RWPE2 (cell line): ENCODE results near the gene HKDC1.

Source experiments
- ATAC-seq: fragments of 200-7000 bp; cut with Tn5 transposase; 3 replicates; pipeline ENCODE4 v1.9.1; 2021; ENCODE audit warnings: low read depth
- DNase-seq: peaks from one replicate; pipeline ENCODE4 v3.0.0-alpha.2; 2020; ENCODE audit warnings: low spot score
- H3K27ac ChIP-seq: fragments of 450-650 bp; 2 replicates; pipeline ENCODE4 v1.5.1; 2017; ENCODE audit warnings: mild to moderate bottlenecking; ENCODE audit not compliant: poor library complexity, severe bottlenecking
- H3K27me3 ChIP-seq: fragments of 250-450 bp; sonication (Bioruptor Pico); 2 replicates; pipeline ENCODE4 v1.5.1; 2021; ENCODE audit warnings: mild to moderate bottlenecking, moderate library complexity; ENCODE audit not compliant: insufficient read depth, poor library complexity, severe bottlenecking
- H3K36me3 ChIP-seq: fragments of 250-450 bp; sonication (Bioruptor Pico); 2 replicates; pipeline ENCODE4 v1.5.1; 2020; ENCODE audit warnings: low read depth, mild to moderate bottlenecking, moderate library complexity
- H3K4me1 ChIP-seq: fragments of 250-450 bp; sonication (Bioruptor Pico); 2 replicates; pipeline ENCODE4 v1.5.1; 2021; ENCODE audit warnings: mild to moderate bottlenecking, moderate library complexity; ENCODE audit not compliant: insufficient read depth, poor library complexity, severe bottlenecking
- H3K4me3 ChIP-seq: fragments of 250-450 bp; sonication (Bioruptor Pico); 2 replicates; pipeline ENCODE4 v1.5.1; 2021; ENCODE audit warnings: mild to moderate bottlenecking, moderate library complexity; ENCODE audit not compliant: severe bottlenecking
- H3K9me3 ChIP-seq: fragments of 250-450 bp; sonication (Bioruptor Pico); 2 replicates; pipeline ENCODE4 v1.5.1; 2021; ENCODE audit warnings: mild to moderate bottlenecking, moderate library complexity; ENCODE audit not compliant: severe bottlenecking
- TF ChIP-seq, protein P1 (sequence below): fragments of 450-650 bp; IDR thresholded peaks from one replicate; pipeline ENCODE4 v1.5.1; 2017; ENCODE audit warnings: mild to moderate bottlenecking, moderate library complexity; ENCODE audit not compliant: poor library complexity, severe bottlenecking

The HKDC1 gene

GRCh38 chr10:69222157-69223027, 2.3 kb downstream of the HKDC1 start:
- DNase-seq (peak; percentile 86), ATAC-seq (peak; percentile 96)
- TF ChIP-seq, protein P1, sequence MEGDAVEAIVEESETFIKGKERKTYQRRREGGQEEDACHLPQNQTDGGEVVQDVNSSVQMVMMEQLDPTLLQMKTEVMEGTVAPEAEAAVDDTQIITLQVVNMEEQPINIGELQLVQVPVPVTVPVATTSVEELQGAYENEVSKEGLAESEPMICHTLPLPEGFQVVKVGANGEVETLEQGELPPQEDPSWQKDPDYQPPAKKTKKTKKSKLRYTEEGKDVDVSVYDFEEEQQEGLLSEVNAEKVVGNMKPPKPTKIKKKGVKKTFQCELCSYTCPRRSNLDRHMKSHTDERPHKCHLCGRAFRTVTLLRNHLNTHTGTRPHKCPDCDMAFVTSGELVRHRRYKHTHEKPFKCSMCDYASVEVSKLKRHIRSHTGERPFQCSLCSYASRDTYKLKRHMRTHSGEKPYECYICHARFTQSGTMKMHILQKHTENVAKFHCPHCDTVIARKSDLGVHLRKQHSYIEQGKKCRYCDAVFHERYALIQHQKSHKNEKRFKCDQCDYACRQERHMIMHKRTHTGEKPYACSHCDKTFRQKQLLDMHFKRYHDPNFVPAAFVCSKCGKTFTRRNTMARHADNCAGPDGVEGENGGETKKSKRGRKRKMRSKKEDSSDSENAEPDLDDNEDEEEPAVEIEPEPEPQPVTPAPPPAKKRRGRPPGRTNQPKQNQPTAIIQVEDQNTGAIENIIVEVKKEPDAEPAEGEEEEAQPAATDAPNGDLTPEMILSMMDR = peak; percentile 85
- peak overlapping the region; percentile 93 for H3K27ac ChIP-seq
- no peak overlapping the region for H3K4me3 ChIP-seq
- H3K27me3 ChIP-seq = no peaks in the 10 kb centered on the region
- H3K4me1 ChIP-seq = peaks cover 40% of the 10 kb centered on the region
- H3K36me3 ChIP-seq = no peaks in the 10 kb centered on the region
- H3K9me3 ChIP-seq = no peaks in the 10 kb centered on the region

- Histone ChIP-seq H3K27ac (peak overlapping the region; percentile 93), H3K27me3 (no peaks in the 10 kb centered on the region), H3K4me3 (no peak overlapping the region), H3K9me3 (no peaks in the 10 kb centered on the region), H3K36me3 (no peaks in the 10 kb centered on the region), H3K4me1 (peaks cover 34% of the 10 kb centered on the region)
- DNase-seq (no peak), ATAC-seq (no peak)
- TF ChIP-seq, protein P1 = no peak
These were observed 2.9 kb downstream of the HKDC1 start for GRCh38 chr10:69223028-69223342.

DNA sequence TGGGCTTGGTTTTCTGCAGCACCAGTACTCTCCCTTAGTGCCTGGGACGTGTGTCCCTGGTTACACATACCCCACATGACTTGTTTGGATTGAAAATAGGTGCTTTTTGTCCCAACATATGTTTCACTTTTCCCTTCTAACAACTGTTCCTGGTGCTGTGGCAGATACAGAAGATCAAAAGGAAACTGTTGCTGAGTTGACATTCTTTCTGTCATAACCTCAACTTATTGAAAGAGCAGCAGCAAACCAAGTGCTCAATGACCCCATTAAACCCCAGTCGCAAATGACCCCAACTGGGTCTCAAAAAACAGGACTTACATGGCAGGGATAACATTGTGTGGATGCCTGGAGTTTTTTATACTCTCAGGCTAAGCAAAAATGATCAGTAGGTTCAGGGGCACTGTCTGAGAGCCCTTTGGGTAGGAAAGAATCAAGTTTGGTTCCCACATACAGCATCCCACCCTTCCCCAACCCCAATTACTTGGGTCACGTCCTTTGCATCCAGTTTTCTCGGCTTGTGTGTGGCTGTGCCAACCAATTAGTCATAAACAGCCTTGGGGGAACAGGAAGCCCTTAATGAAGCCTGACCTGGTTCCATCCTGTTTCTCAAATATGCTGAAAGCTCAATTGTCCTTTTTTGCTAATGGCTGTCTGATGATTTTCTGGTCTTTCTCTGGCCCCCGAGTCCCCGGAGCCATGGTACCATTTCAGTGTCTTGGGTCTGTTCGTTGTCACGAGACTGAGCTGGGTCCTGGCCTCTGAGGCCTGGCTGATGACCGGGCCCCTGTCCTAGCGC, 4.9 kb downstream of the HKDC1 start:
- TF ChIP-seq, protein P1 = no peak
- Histone ChIP-seq H3K4me1 (peaks cover 33% of the 10 kb centered on the region), H3K9me3 (no peaks in the 10 kb centered on the region), H3K27me3 (no peaks in the 10 kb centered on the region), H3K4me3 (no peak overlapping the region), H3K36me3 (no peaks in the 10 kb centered on the region), H3K27ac (peak overlapping the region; percentile 52)
- ATAC-seq (peak; percentile 35; the same call in 1 of the 3 replicates), DNase-seq (no peak)

DNA sequence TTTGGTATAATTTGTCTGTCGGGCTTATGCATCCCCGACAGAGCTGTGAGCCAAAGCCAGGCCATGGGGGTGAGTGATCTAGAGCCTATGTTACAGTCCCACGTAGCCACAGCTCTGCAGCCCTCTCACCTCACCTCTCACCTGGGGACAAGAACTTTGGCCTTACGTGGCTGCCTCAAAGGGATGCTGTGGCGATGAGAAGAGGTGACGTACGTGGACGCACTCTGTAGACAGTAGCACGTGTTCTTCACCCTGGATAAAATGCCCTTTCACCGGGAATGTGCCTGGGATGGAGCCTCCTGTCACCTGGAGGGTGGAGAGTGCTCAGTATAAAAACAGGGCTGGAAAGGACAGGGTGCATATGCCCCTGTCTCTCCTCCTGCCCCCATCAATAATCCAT, 5.5 kb downstream of the HKDC1 start:
- H3K4me1 ChIP-seq = peaks cover 33% of the 10 kb centered on the region
- H3K27me3 ChIP-seq = no peaks in the 10 kb centered on the region
- DNase-seq = no peak
- no peaks in the 10 kb centered on the region for H3K9me3 ChIP-seq
- TF ChIP-seq, protein P1 = no peak
- no peak overlapping the region for H3K4me3 ChIP-seq
- H3K36me3 ChIP-seq = no peaks in the 10 kb centered on the region
- peak overlapping the region; percentile 52 for H3K27ac ChIP-seq
- ATAC-seq = no peak
